Panc1 (cell line): ENCODE measurements around the gene CCNO. TPM values are rescaled to one million over a fixed set of nuclear protein-coding genes. Genes with fewer than 3 reads are reported as not detected.
A peak's percentile ranks its signal among the peaks of the same experiment; 100 is the strongest.

Experiments
- ATAC-seq: fragments of 200-7000 bp; cut with Tn5 transposase; 2 replicates; pipeline ENCODE4 v1.9.1; 2020; ENCODE audit warnings: mild to moderate bottlenecking, moderate library complexity
- BruUV-seq: library from RNA; stranded (reverse); fragments of 400-500 nt; replicated peaks from 2 replicates; lab custom pipeline; 2021; lab: Mats Ljungman, UMichigan
- CTCF ChIA-PET: fragments of 300-600 bp; sonication (Branson Sonifier 250); formaldehyde crosslinking; loops from one replicate; lab custom pipeline; 2022; ENCODE audit warnings: antibody characterized with exemption; lab: Charles Lee
- POLR2A ChIA-PET: fragments of 300-600 bp; sonication (Branson Sonifier 250); formaldehyde crosslinking; loops from one replicate; lab custom pipeline; 2022; ENCODE audit warnings: antibody characterized with exemption; lab: Charles Lee
- DNase-seq: peaks from one replicate; pipeline ENCODE4 v3.0.0-alpha.2; 2010; ENCODE audit warnings: low read depth, low spot score
- H3K27ac ChIP-seq: 2 replicates; pipeline ENCODE4 v1.5.1; 2011; ENCODE audit warnings: mild to moderate bottlenecking, low read length, inconsistent platforms
- H3K27me3 ChIP-seq: fragments of 200-500 bp; sonication (Bioruptor generic); 2 replicates; pipeline ENCODE4 v1.6.0; 2014; ENCODE audit warnings: low read length, inconsistent platforms; ENCODE audit not compliant: control insufficient read depth, insufficient read depth
- H3K36me3 ChIP-seq: fragments of 200-500 bp; sonication (Bioruptor generic); 2 replicates; pipeline ENCODE4 v1.5.1; 2014; ENCODE audit warnings: inconsistent platforms, mild to moderate bottlenecking, low read length, moderate library complexity; ENCODE audit not compliant: control insufficient read depth, insufficient read depth
- H3K4me1 ChIP-seq: 2 replicates; pipeline ENCODE4 v1.5.1; 2011; ENCODE audit warnings: inconsistent platforms, mild to moderate bottlenecking, low read length, moderate library complexity; ENCODE audit not compliant: control insufficient read depth, insufficient read depth
- H3K4me3 ChIP-seq, 2 experiments: 2 replicates each; pipeline ENCODE4 v1.5.1; 2011 to 2012; ENCODE audit warnings: low read depth in 2 of 2, low read length in 2 of 2, mild to moderate bottlenecking in 2 of 2, inconsistent platforms in 1 of 2, moderate library complexity in 1 of 2
- H3K9me3 ChIP-seq: fragments of 200-500 bp; sonication (Bioruptor generic); 2 replicates; pipeline ENCODE4 v1.5.1; 2014; ENCODE audit warnings: low read depth, mild to moderate bottlenecking, inconsistent platforms, low read length, moderate library complexity; ENCODE audit not compliant: control insufficient read depth, insufficient read depth
- POLR2AphosphoS5 ChIP-seq: IDR thresholded peaks from 2 replicates; pipeline ENCODE4 v1.6.1; 2012; ENCODE audit warnings: mild to moderate bottlenecking, low read depth, low read length, moderate library complexity
- SIN3A ChIP-seq: IDR thresholded peaks from 2 replicates; pipeline ENCODE4 v1.6.1; 2012; ENCODE audit warnings: low read depth, mild to moderate bottlenecking, low read length, moderate library complexity, borderline replicate concordance; ENCODE audit not compliant: insufficient read depth
- TCF7L2 ChIP-seq: IDR thresholded peaks from 2 replicates; pipeline ENCODE4 v1.6.1; 2011; ENCODE audit warnings: mild to moderate bottlenecking, low read depth, low read length, inconsistent platforms
- in situ Hi-C: cut with HindIII; loops from 2 replicates; pipeline ENCODE4 v1.10.0; 2016; ENCODE audit warnings: low sequenced_read_pairs, low pct_unique_long_range_greater_than_20kb
- intact Hi-C: fragments of 100-400 bp; cut with micrococcal nuclease; formaldehyde crosslinking; loops from one replicate; pipeline ENCODE4 v1.10.0; 2022; ENCODE audit not compliant: unreplicated experiment
- total RNA-seq: library from RNA; stranded (reverse); gene quantifications from one replicate; pipeline ENCODE4 v1.2.1, GENCODE V29; 2021; ENCODE audit not compliant: unreplicated experiment
- TF ChIP-seq, protein P1 (sequence below), 2 experiments: IDR thresholded peaks; 2 replicates each; pipeline ENCODE4 v1.6.1; 2011 to 2012; ENCODE audit warnings: low read depth in 2 of 2, control low read depth in 1 of 2, low read length in 1 of 2, mild to moderate bottlenecking in 1 of 2, moderate library complexity in 1 of 2; ENCODE audit not compliant: insufficient read depth in 1 of 2
- TF ChIP-seq, protein P2 (sequence below): fragments of 450-650 bp; IDR thresholded peaks from 2 replicates; pipeline ENCODE4 v1.5.1; 2017; ENCODE audit warnings: mild to moderate bottlenecking

The CCNO gene
- total RNA-seq, 1 experiment from 2014 or later = 12.3 TPM

DNA sequence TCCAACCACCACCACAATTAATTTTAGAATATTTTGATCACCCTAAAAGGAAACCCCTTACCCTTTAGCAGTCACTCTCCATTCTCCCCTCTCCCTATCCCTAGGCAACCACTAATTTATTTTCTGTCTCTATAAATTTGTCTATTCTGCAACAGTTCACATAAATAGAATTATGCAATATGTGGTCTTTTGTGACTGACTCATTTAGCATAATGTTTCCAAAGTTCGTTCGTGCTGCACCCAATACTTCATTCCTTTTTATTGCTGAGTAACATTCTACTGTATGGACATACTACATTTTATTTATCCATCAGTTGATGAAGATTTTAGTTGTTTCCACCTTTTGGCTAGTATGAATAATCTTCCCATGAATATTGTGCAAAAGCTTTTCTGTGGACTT lies 42.2 kb downstream of the CCNO start:
- ATAC-seq (no peak), DNase-seq (no peak)
- POLR2A ChIA-PET = no interaction called here
- in situ Hi-C loops = no loop called here
- no peak for TF ChIP-seq POLR2AphosphoS5
- TF ChIP-seq, protein P1, sequence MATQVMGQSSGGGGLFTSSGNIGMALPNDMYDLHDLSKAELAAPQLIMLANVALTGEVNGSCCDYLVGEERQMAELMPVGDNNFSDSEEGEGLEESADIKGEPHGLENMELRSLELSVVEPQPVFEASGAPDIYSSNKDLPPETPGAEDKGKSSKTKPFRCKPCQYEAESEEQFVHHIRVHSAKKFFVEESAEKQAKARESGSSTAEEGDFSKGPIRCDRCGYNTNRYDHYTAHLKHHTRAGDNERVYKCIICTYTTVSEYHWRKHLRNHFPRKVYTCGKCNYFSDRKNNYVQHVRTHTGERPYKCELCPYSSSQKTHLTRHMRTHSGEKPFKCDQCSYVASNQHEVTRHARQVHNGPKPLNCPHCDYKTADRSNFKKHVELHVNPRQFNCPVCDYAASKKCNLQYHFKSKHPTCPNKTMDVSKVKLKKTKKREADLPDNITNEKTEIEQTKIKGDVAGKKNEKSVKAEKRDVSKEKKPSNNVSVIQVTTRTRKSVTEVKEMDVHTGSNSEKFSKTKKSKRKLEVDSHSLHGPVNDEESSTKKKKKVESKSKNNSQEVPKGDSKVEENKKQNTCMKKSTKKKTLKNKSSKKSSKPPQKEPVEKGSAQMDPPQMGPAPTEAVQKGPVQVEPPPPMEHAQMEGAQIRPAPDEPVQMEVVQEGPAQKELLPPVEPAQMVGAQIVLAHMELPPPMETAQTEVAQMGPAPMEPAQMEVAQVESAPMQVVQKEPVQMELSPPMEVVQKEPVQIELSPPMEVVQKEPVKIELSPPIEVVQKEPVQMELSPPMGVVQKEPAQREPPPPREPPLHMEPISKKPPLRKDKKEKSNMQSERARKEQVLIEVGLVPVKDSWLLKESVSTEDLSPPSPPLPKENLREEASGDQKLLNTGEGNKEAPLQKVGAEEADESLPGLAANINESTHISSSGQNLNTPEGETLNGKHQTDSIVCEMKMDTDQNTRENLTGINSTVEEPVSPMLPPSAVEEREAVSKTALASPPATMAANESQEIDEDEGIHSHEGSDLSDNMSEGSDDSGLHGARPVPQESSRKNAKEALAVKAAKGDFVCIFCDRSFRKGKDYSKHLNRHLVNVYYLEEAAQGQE (IDR thresholded peaks at IDR 0.05; ENCODE audit: insufficient read depth in 1 of 2, low read depth in 2 of 2, low read length in 1 of 2) = no peak
- TF ChIP-seq SIN3A = no peak
- no peak for TF ChIP-seq TCF7L2
- TF ChIP-seq, protein P2, sequence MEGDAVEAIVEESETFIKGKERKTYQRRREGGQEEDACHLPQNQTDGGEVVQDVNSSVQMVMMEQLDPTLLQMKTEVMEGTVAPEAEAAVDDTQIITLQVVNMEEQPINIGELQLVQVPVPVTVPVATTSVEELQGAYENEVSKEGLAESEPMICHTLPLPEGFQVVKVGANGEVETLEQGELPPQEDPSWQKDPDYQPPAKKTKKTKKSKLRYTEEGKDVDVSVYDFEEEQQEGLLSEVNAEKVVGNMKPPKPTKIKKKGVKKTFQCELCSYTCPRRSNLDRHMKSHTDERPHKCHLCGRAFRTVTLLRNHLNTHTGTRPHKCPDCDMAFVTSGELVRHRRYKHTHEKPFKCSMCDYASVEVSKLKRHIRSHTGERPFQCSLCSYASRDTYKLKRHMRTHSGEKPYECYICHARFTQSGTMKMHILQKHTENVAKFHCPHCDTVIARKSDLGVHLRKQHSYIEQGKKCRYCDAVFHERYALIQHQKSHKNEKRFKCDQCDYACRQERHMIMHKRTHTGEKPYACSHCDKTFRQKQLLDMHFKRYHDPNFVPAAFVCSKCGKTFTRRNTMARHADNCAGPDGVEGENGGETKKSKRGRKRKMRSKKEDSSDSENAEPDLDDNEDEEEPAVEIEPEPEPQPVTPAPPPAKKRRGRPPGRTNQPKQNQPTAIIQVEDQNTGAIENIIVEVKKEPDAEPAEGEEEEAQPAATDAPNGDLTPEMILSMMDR = no peak
- H3K27ac ChIP-seq = no peak overlapping the region
- BruUV-seq = no TSS peak
- no peaks in the 10 kb centered on the region for H3K36me3 ChIP-seq
- intact Hi-C loops = no loop called here
- H3K4me1 ChIP-seq = peaks cover 4% of the 10 kb centered on the region
- no peak overlapping the region for H3K4me3 ChIP-seq
- no peaks in the 10 kb centered on the region for H3K9me3 ChIP-seq
- peaks cover 10% of the 10 kb centered on the region for H3K27me3 ChIP-seq
- CTCF ChIA-PET = interaction anchor here (0.7 kb wide), 1 partner anchor 539 kb away, joined by 3 read pairs; no protein-coding TSS in a partner anchor

DNA sequence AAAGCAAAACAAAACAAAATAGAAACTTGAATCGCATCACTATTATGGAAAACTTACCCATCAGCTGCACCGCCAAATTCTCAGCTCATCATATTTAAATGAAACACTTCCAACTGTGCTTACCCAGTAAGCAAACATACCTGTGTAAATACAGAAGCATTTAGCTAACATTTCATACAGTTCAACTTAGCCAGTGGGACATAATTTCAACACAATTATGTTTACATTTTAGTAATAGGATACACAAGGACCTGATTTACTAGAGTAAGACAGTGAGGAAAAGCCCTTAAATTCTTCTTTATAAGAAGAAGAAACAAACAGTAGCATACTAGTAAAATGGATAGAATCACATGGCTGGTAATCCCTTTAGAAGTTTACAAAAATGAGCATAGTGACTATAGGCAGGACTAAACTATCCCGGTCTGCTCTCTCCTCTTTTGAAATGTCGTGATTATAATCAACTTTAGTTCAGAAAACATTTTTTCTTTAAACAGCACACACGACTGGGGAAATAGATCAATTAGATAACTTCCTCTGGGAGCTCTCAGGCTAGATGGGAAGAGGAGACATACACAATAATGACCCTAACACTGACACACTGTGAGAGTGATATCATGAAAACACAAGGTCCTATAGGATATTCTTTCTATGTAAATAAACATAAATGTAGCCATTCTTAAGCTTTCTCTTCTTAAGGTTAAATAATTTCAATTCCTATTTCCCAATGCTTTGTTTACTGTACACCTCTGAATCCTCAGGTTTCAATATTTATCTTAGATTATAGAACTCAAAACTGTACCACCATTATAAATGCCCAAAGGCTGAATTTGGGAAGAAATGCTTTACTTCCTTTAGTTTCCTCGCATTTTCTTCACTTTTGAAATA lies 44.5 kb downstream of the CCNO start:
- DNase-seq = no peak
- in situ Hi-C loops = no loop called here
- Histone ChIP-seq H3K4me1 (peaks cover 4% of the 10 kb centered on the region), H3K27ac (no peak overlapping the region; the same call in 1 of the 2 replicates), H3K27me3 (peaks cover 12% of the 10 kb centered on the region), H3K36me3 (no peaks in the 10 kb centered on the region), H3K4me3 (no peak overlapping the region), H3K9me3 (no peaks in the 10 kb centered on the region)
- peak; percentile 19; the same call in 1 of the 2 replicates for ATAC-seq
- ChIA-PET CTCF (no interaction called here), POLR2A (no interaction called here)
- intact Hi-C loops = no loop called here
- TF ChIP-seq TCF7L2 (peak; percentile 67; the same call in 1 of the 2 replicates), SIN3A (no peak)
- no TSS peak for BruUV-seq
